Kidney epithelial cell (primary cell): Measurements from ENCODE around the gene PCBP3. TPM values are rescaled to one million over a fixed set of nuclear protein-coding genes. Genes with fewer than 3 reads are reported as not detected.
"Not testable (repeated sequence)": the region's sequence is repeated elsewhere in the genome, so short reads cannot be mapped to it uniquely, and the experiment has no call there.

Experiments used
- DNase-seq: peaks from one replicate; pipeline ENCODE4 v3.0.0-alpha.2; 2010; ENCODE audit warnings: low read depth
- H3K27me3 ChIP-seq: 2 replicates; pipeline ENCODE4 v1.6.0; 2011; ENCODE audit warnings: low read length; ENCODE audit not compliant: control insufficient read depth, insufficient read depth
- H3K36me3 ChIP-seq: 2 replicates; pipeline ENCODE4 v1.5.1; 2011; ENCODE audit warnings: low read length; ENCODE audit not compliant: control insufficient read depth, insufficient read depth
- H3K4me3 ChIP-seq: 2 replicates; pipeline ENCODE4 v1.5.1; 2011; ENCODE audit warnings: low read depth, mild to moderate bottlenecking, control low read depth, low read length
- CTCF ChIP-seq: IDR thresholded peaks from 2 replicates; pipeline ENCODE4 v1.5.1; 2011; ENCODE audit warnings: mild to moderate bottlenecking, moderate library complexity, low read length, control low read depth, inconsistent platforms; ENCODE audit not compliant: insufficient read depth, poor library complexity, severe bottlenecking
- total RNA-seq: library from RNA; depleted of rRNA; stranded (reverse); fragments of >200 nt; gene quantifications from 2 replicates; pipeline ENCODE4 v1.2.3, GENCODE V29; 2015

The PCBP3 gene
- total RNA-seq, 1 donor from 2014 or later: 1.3 TPM

- Histone ChIP-seq H3K27me3 (peaks cover 3% of the 10 kb centered on the region), H3K36me3 (no peaks in the 10 kb centered on the region), H3K4me3 (no peak overlapping the region)
- no peak for TF ChIP-seq CTCF
- DNase-seq: no peak
These were observed 239.1 kb downstream of the PCBP3 start for GRCh38 chr21:45882645-45883044.

DNA sequence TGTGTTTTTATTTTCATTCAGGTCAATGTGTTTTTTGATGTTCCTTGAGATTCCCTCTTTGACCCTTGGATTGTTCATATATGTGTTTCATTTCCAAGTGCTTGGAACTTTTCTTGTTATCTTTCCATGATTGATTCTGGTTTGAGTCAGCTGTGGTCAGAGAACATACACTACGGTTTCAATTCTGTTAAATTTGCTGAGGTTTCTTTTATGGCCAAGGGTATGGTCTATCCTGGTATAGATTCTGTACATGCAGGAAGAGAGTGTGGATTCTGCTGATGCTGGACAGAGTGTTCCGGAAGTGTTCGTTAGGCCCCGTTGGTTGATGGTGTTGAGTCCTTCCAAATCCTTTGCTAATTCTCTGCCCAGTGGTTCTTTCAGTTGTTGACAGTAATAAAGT lies 239.6 kb downstream of the PCBP3 start:
- no peaks in the 10 kb centered on the region for H3K36me3 ChIP-seq
- H3K4me3 ChIP-seq: no peak overlapping the region
- no peak for DNase-seq
- no peak for TF ChIP-seq CTCF
- peaks cover 7% of the 10 kb centered on the region for H3K27me3 ChIP-seq

DNA sequence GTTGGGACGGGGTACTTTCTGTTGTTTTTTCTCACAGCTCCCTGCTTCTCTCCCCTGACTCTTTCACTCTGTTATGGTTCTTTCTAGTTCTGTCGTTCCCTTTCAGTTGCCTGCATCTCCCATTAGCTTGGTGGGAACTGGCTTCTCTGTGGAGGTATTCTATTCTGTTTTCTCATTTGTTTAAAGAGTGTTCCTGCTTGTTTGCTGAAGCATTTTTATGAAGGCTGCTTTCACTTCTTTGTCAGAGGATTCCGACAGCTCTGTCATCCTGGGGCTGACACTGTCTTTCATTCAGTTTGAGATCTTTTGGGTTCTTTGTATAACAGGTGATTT lies 242.0 kb downstream of the PCBP3 start:
- no peak for TF ChIP-seq CTCF
- H3K27me3 ChIP-seq: peaks cover 23% of the 10 kb centered on the region
- no peak for DNase-seq
- H3K36me3 ChIP-seq: no peaks in the 10 kb centered on the region
- H3K4me3 ChIP-seq: no peak overlapping the region

DNA sequence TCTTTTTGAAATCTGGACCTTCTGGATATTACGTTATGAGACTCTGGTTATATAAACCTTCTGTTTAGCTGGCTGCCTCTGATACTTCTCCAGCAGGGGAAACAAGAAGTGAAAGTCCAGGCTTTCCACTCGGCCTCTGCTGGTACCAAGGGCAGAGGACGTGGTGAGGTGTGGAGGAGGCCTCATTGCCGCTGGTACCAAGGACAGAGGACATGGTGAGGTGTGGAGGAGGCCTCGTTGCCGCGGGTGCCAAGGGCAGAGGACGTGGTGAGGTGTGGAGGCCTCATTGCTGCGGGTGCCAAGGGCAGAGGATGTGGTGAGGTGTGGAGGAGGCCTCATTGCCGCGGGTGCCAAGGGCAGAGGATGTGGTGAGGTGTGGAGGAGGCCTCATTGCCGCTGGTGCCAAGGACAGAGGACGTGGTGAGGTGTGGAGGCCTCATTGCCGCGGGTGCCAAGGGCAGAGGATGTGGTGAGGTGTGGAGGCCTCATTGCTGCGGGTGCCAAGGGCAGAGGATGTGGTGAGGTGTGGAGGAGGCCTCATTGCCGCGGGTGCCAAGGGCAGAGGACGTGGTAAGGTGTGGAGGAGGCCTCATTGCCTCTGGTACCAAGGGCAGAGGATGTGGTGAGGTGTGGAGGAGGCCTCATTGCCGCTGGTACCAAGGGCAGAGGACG lies 242.5 kb downstream of the PCBP3 start:
- not testable (repeated sequence) for DNase-seq, H3K36me3 ChIP-seq, H3K4me3 ChIP-seq
- peaks cover 23% of the 10 kb centered on the region for H3K27me3 ChIP-seq

DNA sequence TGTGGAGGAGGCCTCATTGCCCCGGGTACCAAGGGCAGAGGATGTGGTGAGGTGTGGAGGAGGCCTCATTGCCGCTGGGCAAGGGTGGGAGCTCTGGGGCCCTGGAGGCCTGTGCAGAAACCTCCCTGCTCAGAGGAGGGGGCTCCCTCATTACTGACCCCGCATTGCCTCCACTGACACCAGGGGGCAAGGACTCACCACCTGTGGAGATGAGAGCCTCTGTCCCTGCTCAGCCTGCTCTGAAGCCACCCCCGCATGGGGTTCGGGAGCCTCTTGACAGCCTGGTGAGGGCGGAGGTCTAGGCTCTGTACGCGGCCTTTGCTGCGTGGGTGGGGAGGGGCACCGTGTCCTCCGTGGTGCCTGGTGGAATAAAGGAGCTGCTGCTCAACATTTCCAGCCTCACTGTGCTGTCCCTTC lies 243.1 kb downstream of the PCBP3 start:
- H3K4me3 ChIP-seq: no peak overlapping the region
- no peak for DNase-seq
- no peak for TF ChIP-seq CTCF
- H3K27me3 ChIP-seq: peaks cover 26% of the 10 kb centered on the region
- H3K36me3 ChIP-seq: no peaks in the 10 kb centered on the region

DNA sequence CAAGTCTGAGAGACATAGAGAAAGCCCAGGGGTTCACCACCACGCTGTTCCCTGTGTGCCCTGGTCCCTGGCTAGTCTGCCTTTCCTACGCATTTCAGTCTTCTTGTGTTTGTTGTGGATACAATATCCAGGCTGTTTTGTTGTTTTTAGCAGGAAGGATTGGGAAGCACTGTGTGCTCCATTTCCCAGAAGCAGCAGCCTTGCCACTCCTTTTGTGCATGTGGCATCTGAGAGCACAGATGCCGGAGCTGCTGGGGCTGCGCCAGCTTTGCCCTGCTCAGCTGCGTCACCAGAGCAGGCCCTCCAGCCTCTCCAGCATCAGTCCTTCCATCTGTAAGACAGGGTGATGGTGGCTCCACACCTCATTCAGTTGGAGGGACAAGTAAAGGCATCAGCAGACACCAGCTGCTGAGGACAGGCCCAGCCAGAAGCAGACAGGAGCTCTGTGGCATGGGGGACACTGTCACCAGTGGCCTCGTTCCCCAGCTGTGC lies 243.6 kb downstream of the PCBP3 start:
- no peak for DNase-seq

More for the DNA sequence above, 243.6 kb downstream of the PCBP3 start:
- TF ChIP-seq CTCF: no peak
- Histone ChIP-seq H3K27me3 (peaks cover 32% of the 10 kb centered on the region), H3K36me3 (no peaks in the 10 kb centered on the region), H3K4me3 (no peak overlapping the region)
